K562 (cell line): ENCODE measurements around the gene IBA57. TPM values are rescaled to one million over a fixed set of nuclear protein-coding genes. Genes with fewer than 3 reads are reported as not detected.

Experiments
- BCOR ChIP-seq: fragments of 450-650 bp; IDR thresholded peaks from 2 replicates; pipeline ENCODE4 v1.6.1; 2016
- CBFB ChIP-seq: sonication (generic); formaldehyde crosslinking; IDR thresholded peaks from 2 replicates; pipeline ENCODE4 v1.4.0; 2020; ENCODE audit warnings: mild to moderate bottlenecking, missing genetic modification reagents
- HIVEP1 ChIP-seq: fragments of 250-450 bp; sonication (Bioruptor Pico); IDR thresholded peaks from 2 replicates; pipeline ENCODE4 v1.4.0; 2020; ENCODE audit warnings: mild to moderate bottlenecking
- HLTF ChIP-seq: fragments of 450-650 bp; IDR thresholded peaks from 2 replicates; pipeline ENCODE4 v1.6.1; 2016
- HMBOX1 ChIP-seq: sonication (generic); IDR thresholded peaks from 2 replicates; pipeline ENCODE4 v1.6.1; 2016
- KDM4B ChIP-seq, 2 experiments: fragments of 450-650 bp in 1 of 2; sonication (generic) in 1 of 2; IDR thresholded peaks; 2 replicates each; pipeline ENCODE4 v1.6.1; 2016 to 2017; ENCODE audit warnings: borderline replicate concordance in 2 of 2, antibody characterized with exemption in 1 of 2, low read depth in 1 of 2, mild to moderate bottlenecking in 1 of 2
- LEF1 ChIP-seq: fragments of 450-650 bp; IDR thresholded peaks from 2 replicates; pipeline ENCODE4 v1.6.1; 2016; ENCODE audit warnings: mild to moderate bottlenecking
- MCM5 ChIP-seq: fragments of 450-650 bp; IDR thresholded peaks from 2 replicates; pipeline ENCODE4 v1.6.1; 2016; ENCODE audit warnings: low read depth
- NCOA2 ChIP-seq, 2 experiments: fragments of 450-650 bp; IDR thresholded peaks; 2 replicates each; pipeline ENCODE4 v1.6.1; 2018; ENCODE audit warnings: mild to moderate bottlenecking in 2 of 2, moderate library complexity in 1 of 2; ENCODE audit not compliant: partially characterized antibody in 2 of 2
- NR1H2 ChIP-seq: sonication (generic); formaldehyde crosslinking; IDR thresholded peaks from 2 replicates; pipeline ENCODE4 v1.4.0; 2020; ENCODE audit warnings: mild to moderate bottlenecking, missing genetic modification reagents
- PYGO2 ChIP-seq: fragments of 450-650 bp; IDR thresholded peaks from 2 replicates; pipeline ENCODE4 v1.6.1; 2016; ENCODE audit warnings: mild to moderate bottlenecking, missing genetic modification characterization, moderate library complexity, missing compliant biosample characterization
- SMARCE1 ChIP-seq: fragments of 450-650 bp; IDR thresholded peaks from 2 replicates; pipeline ENCODE4 v1.7.1; 2016; ENCODE audit warnings: mild to moderate bottlenecking
- UBTF ChIP-seq, 2 experiments: IDR thresholded peaks; 2 replicates each; pipeline ENCODE4 v1.6.1; 2012; ENCODE audit warnings: improper control_type of control experiment in 2 of 2, low read depth in 2 of 2, low read length in 2 of 2, borderline replicate concordance in 1 of 2
- YY1 ChIP-seq, 3 experiments: IDR thresholded peaks; 2 replicates each; pipeline ENCODE4 v1.6.1; 2011; ENCODE audit warnings: low read length in 2 of 3, mild to moderate bottlenecking in 2 of 3, moderate library complexity in 2 of 3, borderline replicate concordance in 1 of 3, control low read depth in 1 of 3, low read depth in 1 of 3; ENCODE audit not compliant: insufficient read depth in 3 of 3, insufficient replicate concordance in 2 of 3, control insufficient read depth in 1 of 3, insufficient read length in 1 of 3; ENCODE audit errors: extremely low read depth in 1 of 3
- ZNF121 ChIP-seq: sonication (generic); formaldehyde crosslinking; conservative IDR thresholded peaks from 2 replicates; pipeline ENCODE4 v1.8.0; 2022; ENCODE audit warnings: missing genetic modification reagents
- ZNF318 ChIP-seq, 2 experiments: fragments of 450-650 bp; IDR thresholded peaks; 2 replicates each; pipeline ENCODE4 v1.6.1; 2016; ENCODE audit warnings: mild to moderate bottlenecking in 2 of 2, borderline replicate concordance in 1 of 2, low read depth in 1 of 2, moderate library complexity in 1 of 2
- polyA plus RNA-seq, 8 experiments: library from polyadenylated mRNA; depleted of rRNA in 4 of 8; stranded (reverse) in 5 of 8; unstranded in 3 of 8; fragments of >200 nt; fragmentation: Nextera tagmentation in 2 of 8; fragmentation: Illumina TruSeq in 1 of 8; extraction: Ambion mirVana in 2 of 8; extraction: Trizol in 1 of 8; gene quantifications; 2 replicates each; pipeline versions ENCODE4 v1.2.1 to v1.2.3, GENCODE V29; 2011 to 2014; ENCODE audit warnings: inconsistent platforms in 1 of 8, missing spikeins in 1 of 8
- total RNA-seq, 7 experiments: library from RNA; depleted of rRNA in 6 of 7; stranded (reverse); fragments of >200 nt in 6 of 7; fragmentation: Illumina TruSeq in 2 of 7; extraction: Trizol in 2 of 7; gene quantifications; 2 replicates each; pipeline versions ENCODE4 v1.2.1 to v1.2.3, GENCODE V29; 2011 to 2021; ENCODE audit warnings: low replicate concordance in 1 of 7

IBA57 gene
- total and polyA plus RNA-seq, 9 of the 15 experiments (the other 6 are each of a cell fraction or from before 2014, with no cell fraction given), result 0.77 to 15.5 (median 2.7) TPM

GRCh38 chr1:228139406-228139930 lies 26.1 kb upstream of the IBA57 start (continued):
- TF ChIP-seq ZNF318 (IDR thresholded peaks at IDR 0.05; ENCODE audit: borderline replicate concordance in 1 of 2, low read depth in 1 of 2) (peak in 1 of 2 experiments; percentile 68; a peak in 1 of 4 replicates), PYGO2 (tag) (peak; percentile 62; the same call in 1 of the 2 replicates), CBFB (CRISPR knock-in tag) (peak; percentile 38; the same call in 1 of the 2 replicates), NCOA2 (IDR thresholded peaks at IDR 0.05; ENCODE audit: partially characterized antibody in 2 of 2) (no peak), UBTF (IDR thresholded peaks at IDR 0.05; ENCODE audit: borderline replicate concordance in 1 of 2, low read depth in 2 of 2, low read length in 2 of 2) (0 out of 4 replicates have a peak, but pooled peaks have one; percentile 12 to 20), YY1 (IDR thresholded peaks at IDR 0.05; ENCODE audit: borderline replicate concordance in 1 of 3, control insufficient read depth in 1 of 3, extremely low read depth in 1 of 3, insufficient read depth in 3 of 3, insufficient read length in 1 of 3, insufficient replicate concordance in 2 of 3, low read depth in 1 of 3, low read length in 2 of 3) (peak in 2 of 3 experiments; percentile 58 to 84), HIVEP1 (CRISPR knock-in tag) (0 out of 2 replicates have a peak, but pooled peaks have one; percentile 48), LEF1 (0 out of 2 replicates have a peak, but pooled peaks have one; percentile 23), HLTF (peak; percentile 73; the same call in 1 of the 2 replicates), ZNF121 (CRISPR knock-in tag) (no peak), MCM5 (no peak), SMARCE1 (0 out of 2 replicates have a peak, but pooled peaks have one; percentile 17), KDM4B (IDR thresholded peaks at IDR 0.05; ENCODE audit: borderline replicate concordance in 2 of 2, low read depth in 1 of 2) (no peak), NR1H2 (CRISPR knock-in tag) (0 out of 2 replicates have a peak, but pooled peaks have one; percentile 2), HMBOX1 (peak; percentile 23; the same call in 1 of the 2 replicates), BCOR (0 out of 2 replicates have a peak, but pooled peaks have one; percentile 57)
